ENCODE measurements around the gene LAMTOR4.
"Not testable (repeated sequence)": the region's sequence is repeated elsewhere in the genome, so short reads cannot be mapped to it uniquely, and the experiment has no call there.

The LAMTOR4 gene

GRCh38 chr7:100173806-100174495 is 25.2 kb downstream of the LAMTOR4 start:
- no peak for DNase-seq

- no peak for DNase-seq
These were observed 25.9 kb downstream of the LAMTOR4 start for GRCh38 chr7:100174582-100174981.

- no peak for DNase-seq
These were observed 26.7 kb downstream of the LAMTOR4 start for GRCh38 chr7:100175296-100175935.

- DNase-seq, result no peak
These were observed 27.7 kb downstream of the LAMTOR4 start for GRCh38 chr7:100176096-100177044.

GRCh38 chr7:100177045-100178001 is 28.6 kb downstream of the LAMTOR4 start, which contains the start of the genes GPC2 and STAG3:
GPC2 (minus strand) TSS chr7:100177381; CDS start chr7:100177199, 182 bp downstream.
STAG3 (plus strand) TSS chr7:100177918; CDS start chr7:100180557, 2,639 bp downstream.
- peak; percentile 83 for DNase-seq

- not testable (repeated sequence) for DNase-seq
These were observed 31.4 kb downstream of the LAMTOR4 start for GRCh38 chr7:100180084-100180483.

- not testable (repeated sequence) for DNase-seq
These were observed 33.9 kb downstream of the LAMTOR4 start for GRCh38 chr7:100182616-100183015.

GRCh38 chr7:100183090-100183489 is 34.4 kb downstream of the LAMTOR4 start:
- not testable (repeated sequence) for DNase-seq

GRCh38 chr7:100185726-100186125 is 37.0 kb downstream of the LAMTOR4 start:
- DNase-seq, result no peak

GRCh38 chr7:100189061-100189460 is 40.3 kb downstream of the LAMTOR4 start:
- no peak for DNase-seq

GRCh38 chr7:100190048-100190711 is 41.5 kb downstream of the LAMTOR4 start:
- no peak for DNase-seq

- DNase-seq, result no peak
These were observed 43.1 kb downstream of the LAMTOR4 start for GRCh38 chr7:100191775-100192174.

GRCh38 chr7:100192281-100192862 is 43.7 kb downstream of the LAMTOR4 start:
- DNase-seq, result not testable (repeated sequence)

- DNase-seq, result no peak
These were observed 44.3 kb downstream of the LAMTOR4 start for GRCh38 chr7:100192969-100193368.

GRCh38 chr7:100195222-100195621 is 46.5 kb downstream of the LAMTOR4 start:
- no peak for DNase-seq

GRCh38 chr7:100195901-100196322 is 47.2 kb downstream of the LAMTOR4 start:
- not testable (repeated sequence) for DNase-seq

- no peak for DNase-seq
These were observed 49.5 kb downstream of the LAMTOR4 start for GRCh38 chr7:100198266-100198665.

GRCh38 chr7:100200693-100201092 is 52.0 kb downstream of the LAMTOR4 start:
- DNase-seq, result no peak
